Amygdala (tissue), 56 donors: ENCODE data around the gene ECEL1.
"Not testable (repeated sequence)": the region's sequence is repeated elsewhere in the genome, so short reads cannot be mapped to it uniquely, and the experiment has no call there.

Experiments used
- DNase-seq, 56 donors: peaks; one replicate each; lab custom pipeline; 2025; lab: John Stamatoyannopoulos, UW

The ECEL1 gene

GRCh38 chr2:232476045-232476444 lies 11.6 kb downstream of the ECEL1 start:
- DNase-seq = no peak

GRCh38 chr2:232473467-232473890 lies 14.2 kb downstream of the ECEL1 start:
- DNase-seq = no peak

GRCh38 chr2:232466221-232466620 lies 21.4 kb downstream of the ECEL1 start:
- no peak for DNase-seq

GRCh38 chr2:232465061-232465460 lies 22.6 kb downstream of the ECEL1 start:
- DNase-seq = no peak

GRCh38 chr2:232464544-232464885 lies 23.1 kb downstream of the ECEL1 start:
- no peak for DNase-seq

- DNase-seq = no peak
Measured at GRCh38 chr2:232463701-232464543, 23.7 kb downstream of the ECEL1 start.

GRCh38 chr2:232460171-232460570 lies 27.5 kb downstream of the ECEL1 start:
- no peak for DNase-seq

- no peak for DNase-seq
Measured at GRCh38 chr2:232459419-232460035, 28.1 kb downstream of the ECEL1 start.

- DNase-seq = no peak
Measured at GRCh38 chr2:232458661-232459418, 28.8 kb downstream of the ECEL1 start.

- DNase-seq = no peak
Measured at GRCh38 chr2:232458051-232458660, 29.5 kb downstream of the ECEL1 start.

GRCh38 chr2:232457121-232458011 lies 30.3 kb downstream of the ECEL1 start:
- DNase-seq = no peak

- DNase-seq = no peak
Measured at GRCh38 chr2:232456296-232457120, 31.1 kb downstream of the ECEL1 start.

GRCh38 chr2:232455426-232456255 lies 32.0 kb downstream of the ECEL1 start, which contains the start of gene ALPI:
TSS of gene ALPI (plus strand) at chr2:232456153. CDS start at chr2:232456200, 47 bp downstream.
- DNase-seq = no peak

- DNase-seq = no peak
Measured at GRCh38 chr2:232454630-232455029, 33.0 kb downstream of the ECEL1 start.

- DNase-seq = not testable (repeated sequence)
Measured at GRCh38 chr2:232451645-232452044, 36.0 kb downstream of the ECEL1 start.

- DNase-seq = no peak
Measured at GRCh38 chr2:232449964-232450363, 37.7 kb downstream of the ECEL1 start.

- DNase-seq = peak in 6 of 56 donors; percentile 12 to 57 (median 34)
Measured at GRCh38 chr2:232448304-232448690, 39.3 kb downstream of the ECEL1 start.
